HepG2 (cell line): ENCODE measurements around the gene HTRA2. TPM values are rescaled to one million over a fixed set of nuclear protein-coding genes. Genes with fewer than 3 reads are reported as not detected.
A peak's percentile ranks its signal among the peaks of the same experiment; 100 is the strongest.

Experiments
- ATF3 ChIP-seq: sonication (generic); formaldehyde crosslinking; IDR thresholded peaks from 2 replicates; pipeline ENCODE4 v1.4.0; 2020; ENCODE audit warnings: missing genetic modification reagents
- CHD4 ChIP-seq: fragments of 200-600 bp; sonication (generic); IDR thresholded peaks from 2 replicates; pipeline ENCODE4 v1.7.0; 2017; ENCODE audit warnings: mild to moderate bottlenecking, low read length, borderline replicate concordance
- GABPA ChIP-seq, 2 experiments: IDR thresholded peaks; 2 replicates each; pipeline ENCODE4 v1.6.1; 2011 to 2016; ENCODE audit warnings: low read depth in 2 of 2, low read length in 1 of 2, missing biosample characterization in 1 of 2, missing genetic modification characterization in 1 of 2
- GATAD1 ChIP-seq: IDR thresholded peaks from 2 replicates; pipeline ENCODE4 v1.6.1; 2016; ENCODE audit warnings: missing genetic modification reagents, missing compliant biosample characterization
- HMG20B ChIP-seq: conservative IDR thresholded peaks from 2 replicates; pipeline ENCODE4 v1.6.1; 2016; ENCODE audit warnings: missing genetic modification reagents, missing compliant biosample characterization
- KDM4B ChIP-seq: sonication (generic); formaldehyde crosslinking; IDR thresholded peaks from 2 replicates; pipeline ENCODE4 v1.4.0; 2020; ENCODE audit warnings: missing genetic modification reagents
- KLF16 ChIP-seq, 2 experiments: sonication (generic) in 1 of 2; formaldehyde crosslinking in 1 of 2; IDR thresholded peaks; 2 replicates each; pipeline versions ENCODE4 v1.6.1 to v1.8.0; 2016 to 2023; ENCODE audit warnings: missing genetic modification reagents in 2 of 2, missing compliant biosample characterization in 1 of 2
- MAX ChIP-seq: IDR thresholded peaks from 2 replicates; pipeline ENCODE4 v1.6.1; 2012; ENCODE audit warnings: inconsistent platforms
- MTA1 ChIP-seq: sonication (generic); formaldehyde crosslinking; IDR thresholded peaks from 2 replicates; pipeline ENCODE4 v1.4.0; 2020; ENCODE audit warnings: missing genetic modification reagents, mild to moderate bottlenecking, borderline replicate concordance
- NCOR1 ChIP-seq: fragments of 200-600 bp; sonication (generic); IDR thresholded peaks from 2 replicates; pipeline ENCODE4 v1.7.0; 2017; ENCODE audit warnings: antibody characterized with exemption, low read length, borderline replicate concordance
- NR0B2 ChIP-seq: sonication (generic); formaldehyde crosslinking; IDR thresholded peaks from 2 replicates; pipeline ENCODE4 v1.4.0; 2020; ENCODE audit warnings: mild to moderate bottlenecking, missing genetic modification reagents
- RXRA ChIP-seq: sonication (generic); formaldehyde crosslinking; IDR thresholded peaks from 2 replicates; pipeline ENCODE4 v1.5.1; 2020; ENCODE audit warnings: missing genetic modification reagents
- SKI ChIP-seq: fragments of 450-650 bp; IDR thresholded peaks from one replicate; pipeline ENCODE4 v1.6.1; 2018; ENCODE audit warnings: mild to moderate bottlenecking; ENCODE audit not compliant: partially characterized antibody
- ZBTB39 ChIP-seq: sonication (generic); formaldehyde crosslinking; IDR thresholded peaks from 2 replicates; pipeline ENCODE4 v1.5.0; 2020; ENCODE audit warnings: missing genetic modification reagents
- ZFAT ChIP-seq: sonication (generic); formaldehyde crosslinking; conservative IDR thresholded peaks from 2 replicates; pipeline ENCODE4 v1.8.1; 2023; ENCODE audit warnings: missing genetic modification reagents, inconsistent platforms
- ZNF253 ChIP-seq: sonication (generic); formaldehyde crosslinking; IDR thresholded peaks from 2 replicates; pipeline ENCODE4 v1.8.0; 2022; ENCODE audit warnings: mild to moderate bottlenecking, missing genetic modification reagents, borderline replicate concordance
- ZNF264 ChIP-seq: sonication (generic); formaldehyde crosslinking; IDR thresholded peaks from 2 replicates; pipeline ENCODE4 v1.4.0; 2020; ENCODE audit warnings: missing genetic modification reagents
- ZNF331 ChIP-seq: sonication (generic); formaldehyde crosslinking; IDR thresholded peaks from 2 replicates; pipeline ENCODE4 v1.4.0; 2020; ENCODE audit warnings: missing genetic modification reagents
- ZNF609 ChIP-seq: sonication (generic); formaldehyde crosslinking; IDR thresholded peaks from 2 replicates; pipeline ENCODE4 v1.4.0; 2020; ENCODE audit warnings: mild to moderate bottlenecking, missing genetic modification reagents, borderline replicate concordance
- polyA plus RNA-seq, 8 experiments: library from polyadenylated mRNA; depleted of rRNA in 3 of 8; stranded (reverse) in 7 of 8; unstranded in 1 of 8; fragments of >200 nt; fragmentation: Illumina TruSeq in 4 of 8; extraction: Trizol in 4 of 8; gene quantifications; 2 replicates each; pipeline versions ENCODE4 v1.2.1 to v1.2.3, GENCODE V29; 2011 to 2016; ENCODE audit warnings: low read depth in 4 of 8, missing spikeins in 1 of 8, mixed read lengths in 1 of 8; ENCODE audit not compliant: insufficient read depth in 1 of 8
- total RNA-seq, 5 experiments: library from RNA; depleted of rRNA; stranded (reverse); fragments of >200 nt; fragmentation: Illumina TruSeq; extraction: Trizol; gene quantifications; 2 replicates each; pipeline ENCODE4 v1.2.3, GENCODE V29; 2016; ENCODE audit warnings: low read depth in 1 of 5

The HTRA2 gene
- total and polyA plus RNA-seq, 2 of the 13 experiments (the other 11 are each of a cell fraction or from before 2014, with no cell fraction given) = 47.7 to 50.3 TPM

GRCh38 chr2:74496997-74497776 lies 32.5 kb upstream of the HTRA2 start (continued):
- TF ChIP-seq HMG20B (peak; percentile 13; the same call in 1 of the 2 replicates), GATAD1 (CRISPR knock-in tag) (peak; percentile 21; the same call in 1 of the 2 replicates), ZNF253 (CRISPR knock-in tag) (0 out of 2 replicates have a peak, but pooled peaks have one; percentile 67), ZNF264 (CRISPR knock-in tag) (no peak), ATF3 (CRISPR knock-in tag) (no peak; the same call in 1 of the 2 replicates), SKI (peak; percentile 74), NR0B2 (CRISPR knock-in tag) (no peak), ZNF609 (CRISPR knock-in tag) (peak; percentile 71; the same call in 1 of the 2 replicates), RXRA (peak; percentile 54; the same call in 1 of the 2 replicates), NCOR1 (peak; percentile 72; the same call in 1 of the 2 replicates), KLF16 (CRISPR knock-in tag; IDR thresholded peaks at IDR 0.05) (0 out of 4 replicates have a peak, but pooled peaks of 1 of the 2 experiments have one; percentile 3), MTA1 (peak; percentile 38), GABPA (IDR thresholded peaks at IDR 0.05; ENCODE audit: low read depth, low read length) (no peak), GABPA (CRISPR knock-in tag; IDR thresholded peaks at IDR 0.05; ENCODE audit: low read depth) (0 out of 2 replicates have a peak, but pooled peaks have one; percentile 30), MAX (0 out of 2 replicates have a peak, but pooled peaks have one; percentile 24), ZNF331 (CRISPR knock-in tag) (peak; percentile 32), KDM4B (0 out of 2 replicates have a peak, but pooled peaks have one; percentile 31), ZBTB39 (no peak), CHD4 (peak; percentile 87), ZFAT (CRISPR knock-in tag) (no peak)
